HG03378 (cell line): Measurements from ENCODE around the gene NDUFS6.
"Not testable (repeated sequence)": the region's sequence is repeated elsewhere in the genome, so short reads cannot be mapped to it uniquely, and the experiment has no call there.

Source experiments
- ATAC-seq: cut with Tn5 transposase; IDR thresholded peaks from one replicate; pipeline ENCODE4 v1.9.1; 2021; ENCODE audit warnings: mild to moderate bottlenecking, moderate library complexity; ENCODE audit not compliant: unreplicated experiment

NDUFS6 gene

GRCh38 chr5:1814183-1815020 lies 13.2 kb downstream of the NDUFS6 start:
- ATAC-seq = no peak

GRCh38 chr5:1815071-1815786 lies 14.0 kb downstream of the NDUFS6 start:
- ATAC-seq = no peak

- ATAC-seq = no peak
Observed at GRCh38 chr5:1815881-1816292, 14.7 kb downstream of the NDUFS6 start.

- ATAC-seq = not testable (repeated sequence)
Observed at GRCh38 chr5:1816495-1817089, 15.4 kb downstream of the NDUFS6 start.

GRCh38 chr5:1817261-1818043 lies 16.2 kb downstream of the NDUFS6 start:
- no peak for ATAC-seq

- ATAC-seq = no peak
Observed at GRCh38 chr5:1818784-1819183, 17.6 kb downstream of the NDUFS6 start.

- no peak for ATAC-seq
Observed at GRCh38 chr5:1819458-1819857, 18.3 kb downstream of the NDUFS6 start.

- ATAC-seq = no peak
Observed at GRCh38 chr5:1820381-1820780, 19.2 kb downstream of the NDUFS6 start.

GRCh38 chr5:1820926-1821325 lies 19.7 kb downstream of the NDUFS6 start:
- no peak for ATAC-seq

GRCh38 chr5:1821862-1822261 lies 20.7 kb downstream of the NDUFS6 start:
- ATAC-seq = no peak

GRCh38 chr5:1823381-1824034 lies 22.3 kb downstream of the NDUFS6 start:
- ATAC-seq = no peak

GRCh38 chr5:1824109-1824821 lies 23.1 kb downstream of the NDUFS6 start:
- no peak for ATAC-seq

GRCh38 chr5:1824903-1825841 lies 24.0 kb downstream of the NDUFS6 start:
- ATAC-seq = no peak

- no peak for ATAC-seq
Observed at GRCh38 chr5:1826235-1826980, 25.2 kb downstream of the NDUFS6 start.

GRCh38 chr5:1827025-1827885 lies 26.0 kb downstream of the NDUFS6 start:
- ATAC-seq = no peak

GRCh38 chr5:1827886-1828397 lies 26.7 kb downstream of the NDUFS6 start:
- no peak for ATAC-seq
